SK-N-SH (cell line): ENCODE data around the gene PXDN. TPM values are rescaled to one million over a fixed set of nuclear protein-coding genes. Genes with fewer than 3 reads are reported as not detected.

Experiments
- CTCF ChIA-PET: fragments of 300-600, 350-600 bp; formaldehyde crosslinking; extraction: SDS; loops from one replicate; lab custom pipeline; 2021; lab: Yijun Ruan, JAX
- POLR2A ChIA-PET: fragments of 350-600 bp; sonication (Branson Sonifier 250); formaldehyde crosslinking; extraction: SDS; loops from one replicate; lab custom pipeline; 2020; ENCODE audit warnings: antibody characterized with exemption, inconsistent platforms; lab: Yijun Ruan, JAX
- DNase-seq: peaks from one replicate; pipeline ENCODE4 v3.0.0; 2012
- H2AFZ ChIP-seq: fragments of 200-600 bp; sonication (generic); 2 replicates; pipeline ENCODE4 v1.8.1; 2016; ENCODE audit warnings: antibody characterized with exemption, mild to moderate bottlenecking, low read depth
- H3F3A ChIP-seq: fragments of 200-600 bp; sonication (generic); replicated peaks from 2 replicates; pipeline ENCODE3; 2016; ENCODE audit warnings: antibody characterized with exemption, mild to moderate bottlenecking; ENCODE audit not compliant: insufficient read depth
- H3K27ac ChIP-seq, 2 experiments: fragments of 200-500 bp in 1 of 2; fragments of 200-600 bp in 1 of 2; sonication (Bioruptor generic) in 1 of 2; sonication (generic), shearing (Covaris generic) in 1 of 2; 2 replicates each; pipeline versions ENCODE4 v1.5.1 to v1.6.1; 2014 to 2016; ENCODE audit warnings: low read depth in 2 of 2, inconsistent platforms in 1 of 2, low read length in 1 of 2, mild to moderate bottlenecking in 1 of 2, mixed read lengths in 1 of 2
- H3K27me3 ChIP-seq: fragments of 200-600 bp; sonication (generic), shearing (Covaris generic); 2 replicates; pipeline ENCODE4 v1.6.1; 2016; ENCODE audit warnings: mixed run types; ENCODE audit not compliant: insufficient read depth
- H3K36me3 ChIP-seq, 2 experiments: fragments of 200-500 bp in 1 of 2; fragments of 200-600 bp in 1 of 2; sonication (Bioruptor generic) in 1 of 2; sonication (generic) in 1 of 2; replicated peaks in 1 of 2; 2 replicates each; pipeline versions ENCODE3 to v1.5.1; 2014 to 2016; ENCODE audit warnings: low read length in 1 of 2, mild to moderate bottlenecking in 1 of 2; ENCODE audit not compliant: insufficient read depth in 2 of 2, control insufficient read depth in 1 of 2
- H3K4me1 ChIP-seq, 2 experiments: fragments of 200-500 bp in 1 of 2; fragments of 200-600 bp in 1 of 2; sonication (Bioruptor generic) in 1 of 2; sonication (generic), shearing (Covaris generic) in 1 of 2; 2 replicates each; pipeline versions ENCODE4 v1.5.1 to v1.6.1; 2014 to 2016; ENCODE audit warnings: low read depth in 1 of 2, low read length in 1 of 2, mixed run types in 1 of 2; ENCODE audit not compliant: insufficient read depth in 2 of 2, control insufficient read depth in 1 of 2
- H3K4me2 ChIP-seq: fragments of 200-600 bp; sonication (generic), shearing (Covaris generic); 2 replicates; pipeline ENCODE4 v1.6.1; 2017; ENCODE audit warnings: mixed run types
- H3K4me3 ChIP-seq, 2 experiments: fragments of 200-500 bp in 1 of 2; fragments of 200-600 bp in 1 of 2; sonication (Bioruptor generic) in 1 of 2; sonication (generic), shearing (Covaris generic) in 1 of 2; 2 replicates each; pipeline versions ENCODE4 v1.5.1 to v1.8.1; 2014 to 2016; ENCODE audit warnings: low read depth in 2 of 2, inconsistent platforms in 1 of 2, low read length in 1 of 2, mild to moderate bottlenecking in 1 of 2, mixed read lengths in 1 of 2, moderate library complexity in 1 of 2
- H3K79me2 ChIP-seq: fragments of 200-600 bp; sonication (generic); 2 replicates; pipeline ENCODE4 v1.8.1; 2017; ENCODE audit warnings: mild to moderate bottlenecking; ENCODE audit not compliant: insufficient read depth
- H3K9ac ChIP-seq: fragments of 200-600 bp; sonication (generic); 2 replicates; pipeline ENCODE4 v1.6.1; 2017; ENCODE audit warnings: mixed run types
- H3K9me2 ChIP-seq: fragments of 200-600 bp; sonication (generic); 2 replicates; pipeline ENCODE4 v1.6.1; 2017; ENCODE audit warnings: mixed run types
- H3K9me3 ChIP-seq: fragments of 200-600 bp; sonication (generic); 2 replicates; pipeline ENCODE4 v1.6.1; 2017; ENCODE audit warnings: mixed run types, mild to moderate bottlenecking, moderate library complexity
- H4K20me1 ChIP-seq: fragments of 200-600 bp; sonication (generic); 2 replicates; pipeline ENCODE4 v1.6.1; 2017; ENCODE audit warnings: mild to moderate bottlenecking, mixed run types; ENCODE audit not compliant: insufficient read depth
- ELF1 ChIP-seq: IDR thresholded peaks from 2 replicates; pipeline ENCODE4 v1.4.0; 2012
- EZH2phosphoT487 ChIP-seq: fragments of 200-600 bp; sonication (generic); IDR thresholded peaks from 2 replicates; pipeline ENCODE4 v1.6.1; 2017; ENCODE audit warnings: low read depth, mixed run types, mild to moderate bottlenecking, antibody characterized with exemption, moderate library complexity, borderline replicate concordance
- FOXJ3 ChIP-seq: sonication (generic); formaldehyde crosslinking; IDR thresholded peaks from 2 replicates; pipeline ENCODE4 v1.5.1; 2020; ENCODE audit warnings: mild to moderate bottlenecking, missing genetic modification reagents
- FOXM1 ChIP-seq: IDR thresholded peaks from 2 replicates; pipeline ENCODE4 v1.4.0; 2012; ENCODE audit warnings: low read depth, mild to moderate bottlenecking
- GATA2 ChIP-seq: sonication (generic); formaldehyde crosslinking; IDR thresholded peaks from 2 replicates; pipeline ENCODE4 v1.5.0; 2020; ENCODE audit warnings: mild to moderate bottlenecking, missing genetic modification reagents
- MXI1 ChIP-seq: IDR thresholded peaks from 2 replicates; pipeline ENCODE4 v1.6.1; 2012; ENCODE audit warnings: mild to moderate bottlenecking, low read depth, low read length, improper control_type of control experiment
- NRF1 ChIP-seq: IDR thresholded peaks from 2 replicates; pipeline ENCODE4 v1.6.1; 2012; ENCODE audit warnings: low read depth, mild to moderate bottlenecking, low read length
- POLR2AphosphoS5 ChIP-seq: IDR thresholded peaks from 2 replicates; pipeline ENCODE4 v1.6.1; 2012; ENCODE audit warnings: low read depth, low read length
- RAD21 ChIP-seq: IDR thresholded peaks from 2 replicates; pipeline ENCODE4 v1.6.1; 2012; ENCODE audit warnings: mild to moderate bottlenecking, low read length
- REST ChIP-seq: IDR thresholded peaks from 2 replicates; pipeline ENCODE4 v1.6.1; 2012; ENCODE audit warnings: mild to moderate bottlenecking, low read depth, low read length, moderate library complexity
- RFX5 ChIP-seq: IDR thresholded peaks from 2 replicates; pipeline ENCODE4 v1.6.1; 2012; ENCODE audit warnings: mild to moderate bottlenecking, improper control_type of control experiment, low read length
- SIN3A ChIP-seq: IDR thresholded peaks from 2 replicates; pipeline ENCODE4 v1.6.1; 2012; ENCODE audit warnings: low read depth, mild to moderate bottlenecking, low read length, moderate library complexity, borderline replicate concordance
- SMC3 ChIP-seq: IDR thresholded peaks from 2 replicates; pipeline ENCODE4 v1.6.1; 2012; ENCODE audit warnings: low read depth, low read length, improper control_type of control experiment
- TEAD4 ChIP-seq: IDR thresholded peaks from 2 replicates; pipeline ENCODE4 v1.4.0; 2012; ENCODE audit warnings: mild to moderate bottlenecking, borderline replicate concordance; ENCODE audit not compliant: insufficient read depth
- YY1 ChIP-seq: IDR thresholded peaks from 2 replicates; pipeline ENCODE4 v1.4.0; 2012; ENCODE audit warnings: low read depth, mild to moderate bottlenecking
- ZBTB33 ChIP-seq: IDR thresholded peaks from 2 replicates; pipeline ENCODE4 v1.4.0; 2012; ENCODE audit warnings: low read depth, borderline replicate concordance
- WGBS: methylation state at CpG from one replicate; pipeline ENCODE4 v1.1.6; 2017; ENCODE audit warnings: low lambda C conversion rate; 5-methylcytosine and 5-hydroxymethylcytosine counted together
- polyA plus RNA-seq, 3 experiments: library from polyadenylated mRNA; depleted of rRNA; stranded (reverse); fragments of >200 nt; gene quantifications; 2 replicates each; pipeline ENCODE4 v1.2.3, GENCODE V29; 2012

The PXDN gene
- polyA plus RNA-seq, 1 of the 3 experiments (the other 2 are of a cell fraction) = 146 TPM

- no peak overlapping the region for H2AFZ ChIP-seq
- H3K9me2 ChIP-seq = no peaks in the 10 kb centered on the region
- 88% methylated on average over 21 of the region's 22 CpGs for WGBS
- H3K4me2 ChIP-seq = no peak overlapping the region
- ChIA-PET CTCF (interaction anchor here (1.0 to 1.7 kb wide), 6 partner anchors 29 to 122 kb away, joined by 3 to 4 read pairs (median 4); no protein-coding TSS in a partner anchor), POLR2A (no interaction called here)
- no peaks in the 10 kb centered on the region for H3K27me3 ChIP-seq
- peaks cover 86% of the 10 kb centered on the region for H3K79me2 ChIP-seq
- DNase-seq = peak; percentile 39
- H3K4me1 ChIP-seq = peaks cover 18 to 78% of the 10 kb centered on the region in 2 experiments
- peaks cover 65% of the 10 kb centered on the region for H4K20me1 ChIP-seq
- H3F3A ChIP-seq = peaks cover 4% of the 10 kb centered on the region
- peak overlapping the region in 1 of 2 experiments; percentile 100; a peak in 2 of 4 replicates for H3K27ac ChIP-seq
- TF ChIP-seq SMC3 = no peak
- no peak for TF ChIP-seq TEAD4
- no peak for TF ChIP-seq MXI1
- TF ChIP-seq ELF1 = no peak
- TF ChIP-seq RFX5 = no peak
- TF ChIP-seq FOXM1 = no peak
- TF ChIP-seq EZH2phosphoT487 = no peak
- TF ChIP-seq REST = no peak
- TF ChIP-seq ZBTB33 = no peak
- no peak for TF ChIP-seq FOXJ3
- no peak for TF ChIP-seq SIN3A
- no peak for TF ChIP-seq YY1
- no peak for TF ChIP-seq POLR2AphosphoS5
- TF ChIP-seq RAD21 = no peak
- TF ChIP-seq NRF1 = no peak
- TF ChIP-seq GATA2 (CRISPR knock-in tag) = no peak
- H3K4me3 ChIP-seq = no peak overlapping the region
- no peak overlapping the region for H3K9ac ChIP-seq
- no peaks in the 10 kb centered on the region for H3K9me3 ChIP-seq
- H3K36me3 ChIP-seq = no peaks in the 10 kb centered on the region
Measured at GRCh38 chr2:1713142-1713838, 31.0 kb downstream of the PXDN start.
